Right atrium auricular region (tissue), 2 donors: Measurements from ENCODE around the gene ADGRA1. TPM values are rescaled to one million over a fixed set of nuclear protein-coding genes. Genes with fewer than 3 reads are reported as not detected.
"Not testable (repeated sequence)": the region's sequence is repeated elsewhere in the genome, so short reads cannot be mapped to it uniquely, and the experiment has no call there.

Experiments
- DNase-seq: peaks from one replicate; pipeline ENCODE4 v3.0.0-alpha.2; 2019; ENCODE audit warnings: low spot score
- H3K27ac ChIP-seq, 2 donors: fragments of 200-600 bp; sonication (generic); 1 replicate in 1 of 2; 2 replicates in 1 of 2; pipeline ENCODE4 v1.5.1; 2016 to 2019
- H3K27me3 ChIP-seq, 2 donors: fragments of 200-600 bp; sonication (generic); one replicate each; pipeline versions ENCODE4 v1.5.1 to v1.6.0; 2017 to 2019
- H3K36me3 ChIP-seq: fragments of 200-600 bp; sonication (generic); one replicate; pipeline ENCODE4 v1.5.1; 2016
- H3K4me1 ChIP-seq, 2 donors: fragments of 200-600 bp; sonication (generic); one replicate each; pipeline versions ENCODE4 v1.5.1 to v1.6.0; 2017 to 2019
- H3K4me3 ChIP-seq, 2 donors: fragments of 200-600 bp; sonication (generic); 1 replicate in 1 of 2; 2 replicates in 1 of 2; pipeline ENCODE4 v1.5.1; 2017 to 2019; ENCODE audit warnings: mild to moderate bottlenecking in 1 of 2, moderate library complexity in 1 of 2
- H3K9me3 ChIP-seq, 2 donors: fragments of 200-600 bp; sonication (generic); one replicate each; pipeline ENCODE4 v1.5.1; 2019
- CTCF ChIP-seq, 2 donors: fragments of 200-600 bp; sonication (generic); IDR thresholded peaks; one replicate each; pipeline ENCODE4 v1.5.1; 2019; ENCODE audit warnings: antibody characterized with exemption in 2 of 2
- total RNA-seq, 2 donors: library from RNA; depleted of rRNA; stranded (reverse); fragments of >200 nt; gene quantifications; one replicate each; pipeline ENCODE4 v1.1.0, GENCODE V29; 2016

Gene ADGRA1
- total RNA-seq, 2 donors from 2014 or later, result 0.11 to 0.51 TPM

GRCh38 chr10:133169173-133169947, 81.6 kb downstream of the ADGRA1 start:
- Histone ChIP-seq H3K4me3 (no peak overlapping the region), H3K27ac (no peak overlapping the region), H3K27me3 (no peaks in the 10 kb centered on the region), H3K9me3 (no peaks in the 10 kb centered on the region), H3K4me1 (no peaks in the 10 kb centered on the region), H3K36me3 (no peaks in the 10 kb centered on the region)
- TF ChIP-seq CTCF (IDR thresholded peaks at IDR 0.05), result no peak
- DNase-seq, result no peak

DNA sequence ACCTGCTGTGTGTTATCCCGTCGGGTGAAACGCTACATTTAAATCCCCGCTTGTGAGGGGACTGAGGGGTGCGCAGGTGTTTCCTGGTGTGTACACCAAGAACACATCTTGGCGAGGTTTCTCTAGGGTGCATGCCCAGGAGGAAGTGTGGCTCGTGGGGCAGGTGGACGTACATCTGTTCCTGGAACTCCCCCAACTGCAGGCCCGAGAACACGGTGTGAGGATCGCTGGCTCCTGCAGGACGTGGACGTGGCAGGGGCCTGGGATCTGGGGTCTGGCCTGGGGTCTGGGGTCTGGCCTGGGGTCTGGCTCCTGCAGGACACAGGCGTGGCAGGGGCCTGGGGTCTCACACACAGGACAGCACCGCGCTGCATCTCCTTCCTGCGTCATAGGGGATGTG, 82.4 kb downstream of the ADGRA1 start:
- Histone ChIP-seq H3K9me3 (no peaks in the 10 kb centered on the region), H3K27ac (no peak overlapping the region), H3K4me1 (no peaks in the 10 kb centered on the region), H3K36me3 (no peaks in the 10 kb centered on the region), H3K27me3 (no peaks in the 10 kb centered on the region), H3K4me3 (no peak overlapping the region)
- no peak for DNase-seq
- no peak for TF ChIP-seq CTCF (IDR thresholded peaks at IDR 0.05)

DNA sequence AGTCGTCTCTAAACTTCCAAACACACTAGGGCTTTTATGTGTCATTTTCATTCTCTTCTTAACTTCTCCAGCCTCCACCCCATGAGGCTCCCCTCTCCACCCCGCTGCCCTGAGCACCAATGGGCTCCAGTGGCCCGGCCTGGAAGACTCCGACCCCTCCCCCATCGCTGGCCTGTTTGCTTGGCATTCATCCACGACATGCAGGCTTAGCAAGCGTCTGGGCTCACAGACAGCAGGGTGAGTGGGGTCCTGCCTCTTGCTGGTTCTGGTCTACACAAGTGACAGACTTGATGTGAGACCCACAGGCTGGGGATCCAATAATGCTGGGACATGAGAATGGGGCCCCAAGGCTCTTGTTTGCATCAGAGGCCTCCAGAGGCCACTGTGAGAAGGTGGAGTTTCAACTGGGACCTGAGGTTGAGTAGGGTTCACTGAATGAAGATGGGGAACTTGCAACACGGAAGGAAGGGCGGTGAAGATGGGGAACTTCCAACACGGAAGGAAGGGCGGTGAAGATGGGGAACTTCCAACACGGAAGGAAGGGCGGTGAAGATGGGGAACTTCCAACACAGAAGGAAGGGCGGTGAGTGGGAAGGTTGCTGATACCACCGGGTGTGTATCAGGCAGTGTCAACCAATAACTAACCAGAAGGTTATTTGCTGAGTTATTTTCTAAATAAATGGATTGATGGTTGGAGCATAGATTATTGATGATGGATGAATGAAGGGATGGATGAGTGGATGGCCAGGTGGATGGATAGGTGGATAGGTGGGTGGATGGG, 86.3 kb downstream of the ADGRA1 start:
- Histone ChIP-seq H3K27ac (no peak overlapping the region), H3K9me3 (no peaks in the 10 kb centered on the region), H3K4me1 (no peaks in the 10 kb centered on the region), H3K27me3 (no peaks in the 10 kb centered on the region), H3K4me3 (no peak overlapping the region), H3K36me3 (no peaks in the 10 kb centered on the region)
- DNase-seq, result no peak
- TF ChIP-seq CTCF (IDR thresholded peaks at IDR 0.05), result no peak

- no peak overlapping the region for H3K27ac ChIP-seq
- H3K36me3 ChIP-seq, result no peaks in the 10 kb centered on the region
- no peaks in the 10 kb centered on the region for H3K4me1 ChIP-seq
- no peak overlapping the region for H3K4me3 ChIP-seq
- no peaks in the 10 kb centered on the region for H3K9me3 ChIP-seq
- H3K27me3 ChIP-seq, result no peaks in the 10 kb centered on the region
- no peak for TF ChIP-seq CTCF (IDR thresholded peaks at IDR 0.05)
- no peak for DNase-seq
These were observed 87.1 kb downstream of the ADGRA1 start for GRCh38 chr10:133174689-133175263.

- H3K9me3 ChIP-seq, H3K4me1 ChIP-seq, DNase-seq, H3K4me3 ChIP-seq, H3K27ac ChIP-seq, H3K27me3 ChIP-seq, H3K36me3 ChIP-seq: not testable (repeated sequence)
These were observed 87.9 kb downstream of the ADGRA1 start for GRCh38 chr10:133175624-133176023.

- no peaks in the 10 kb centered on the region for H3K9me3 ChIP-seq
- no peak for DNase-seq
- no peak for TF ChIP-seq CTCF (IDR thresholded peaks at IDR 0.05)
- H3K27ac ChIP-seq, result no peak overlapping the region
- no peaks in the 10 kb centered on the region for H3K4me1 ChIP-seq
- H3K36me3 ChIP-seq, result no peaks in the 10 kb centered on the region
- H3K4me3 ChIP-seq, result no peak overlapping the region
- H3K27me3 ChIP-seq, result no peaks in the 10 kb centered on the region
These were observed 88.8 kb downstream of the ADGRA1 start for GRCh38 chr10:133176546-133176945.
